Subcutaneous abdominal adipose tissue (tissue), 5 donors: Measurements from ENCODE around the gene PLS3.

Experiments used
- H3K27ac ChIP-seq: one replicate; pipeline ENCODE4 v1.7.0; 2013; ENCODE audit warnings: low read depth, mild to moderate bottlenecking, inconsistent platforms, low read length, moderate library complexity
- H3K27me3 ChIP-seq, 5 donors: one replicate each; pipeline ENCODE4 v1.7.0; 2013; ENCODE audit warnings: low read length in 5 of 5, inconsistent platforms in 1 of 5; ENCODE audit not compliant: control insufficient read depth in 5 of 5, insufficient read depth in 4 of 5
- H3K36me3 ChIP-seq, 5 donors: one replicate each; pipeline ENCODE4 v1.7.0; 2013; ENCODE audit warnings: low read length in 5 of 5; ENCODE audit not compliant: control insufficient read depth in 5 of 5, insufficient read depth in 5 of 5
- H3K4me1 ChIP-seq, 5 donors: one replicate each; pipeline ENCODE4 v1.7.0; 2013; ENCODE audit warnings: low read length in 5 of 5, mild to moderate bottlenecking in 3 of 5, moderate library complexity in 1 of 5; ENCODE audit not compliant: control insufficient read depth in 5 of 5, insufficient read depth in 5 of 5
- H3K4me3 ChIP-seq, 5 donors: one replicate each; pipeline ENCODE4 v1.7.0; 2013; ENCODE audit warnings: low read length in 5 of 5, low read depth in 1 of 5
- H3K9ac ChIP-seq, 5 donors: one replicate each; pipeline ENCODE4 v1.7.0; 2013; ENCODE audit warnings: low read length in 5 of 5, mild to moderate bottlenecking in 4 of 5, moderate library complexity in 3 of 5
- H3K9me3 ChIP-seq, 5 donors: one replicate each; pipeline ENCODE4 v1.7.0; 2013; ENCODE audit warnings: low read length in 5 of 5; ENCODE audit not compliant: control insufficient read depth in 5 of 5
- donor health status: healthy.
- donor health status: healthy.
- donor health status: healthy.
- donor health status: healthy.
- donor health status: healthy.

PLS3 gene

DNA sequence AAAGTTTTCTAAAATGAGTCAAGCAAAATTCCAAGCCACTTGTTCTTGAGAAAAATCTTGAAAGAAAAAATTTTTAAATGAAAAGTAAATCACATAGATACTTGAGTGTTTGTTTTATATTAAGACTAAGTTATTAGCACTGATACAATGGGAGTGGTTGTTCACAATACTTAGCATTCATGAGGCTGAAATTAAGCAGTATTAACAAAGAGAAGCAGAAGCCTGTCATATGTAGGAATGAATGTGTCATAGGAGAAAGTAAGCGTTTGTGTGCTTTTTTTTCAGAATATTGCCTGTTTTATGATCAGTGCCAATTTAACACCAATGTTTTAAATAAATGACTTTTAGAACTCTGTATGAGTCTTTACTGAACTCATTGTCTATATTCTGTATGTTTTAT lies 37.6 kb downstream of the PLS3 start:
- H3K36me3 ChIP-seq = peaks cover 0 to 4% (median 0%) of the 10 kb centered on the region in 5 donors
- H3K9me3 ChIP-seq = no peaks in the 10 kb centered on the region
- H3K27ac ChIP-seq = no peak overlapping the region
- H3K27me3 ChIP-seq = peaks cover 0 to 6% (median 3%) of the 10 kb centered on the region in 5 donors
- H3K4me3 ChIP-seq = no peak overlapping the region
- no peaks in the 10 kb centered on the region for H3K4me1 ChIP-seq
- H3K9ac ChIP-seq = no peak overlapping the region

DNA sequence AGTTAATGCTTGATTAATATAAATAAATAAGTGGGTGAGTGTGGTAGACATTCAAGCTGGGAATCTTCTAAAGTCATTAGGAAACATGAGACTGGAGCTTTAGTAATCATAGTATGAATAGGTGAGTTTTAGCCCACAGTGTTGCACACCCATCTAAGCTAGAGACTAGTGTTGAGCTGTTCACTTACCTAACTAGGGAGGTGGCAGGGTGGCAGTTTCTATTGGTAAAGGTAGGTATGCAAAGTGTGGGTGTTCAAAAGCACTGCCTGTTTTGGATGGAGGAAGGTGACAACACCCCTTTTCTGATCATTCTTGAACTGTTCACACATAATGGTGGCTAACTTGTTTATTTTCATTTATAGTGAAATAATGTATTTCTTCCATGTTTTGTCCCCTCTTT lies 41.3 kb downstream of the PLS3 start:
- Histone ChIP-seq H3K4me1 (no peaks in the 10 kb centered on the region), H3K36me3 (peaks cover 0 to 4% (median 0%) of the 10 kb centered on the region in 5 donors), H3K9me3 (no peaks in the 10 kb centered on the region), H3K27ac (peak overlapping the region; percentile 47), H3K27me3 (peaks cover 0 to 6% (median 0%) of the 10 kb centered on the region in 5 donors), H3K4me3 (no peak overlapping the region), H3K9ac (no peak overlapping the region)

GRCh38 chrX:115602729-115603389 lies 41.9 kb downstream of the PLS3 start:
- no peaks in the 10 kb centered on the region for H3K9me3 ChIP-seq
- H3K27ac ChIP-seq = peak overlapping the region; percentile 47

GRCh38 chrX:115603534-115604074 lies 42.6 kb downstream of the PLS3 start:
- no peaks in the 10 kb centered on the region for H3K4me1 ChIP-seq
- peaks cover 0 to 6% (median 0%) of the 10 kb centered on the region in 5 donors for H3K27me3 ChIP-seq

More at GRCh38 chrX:115602729-115603389, 41.9 kb downstream of the PLS3 start:
- H3K36me3 ChIP-seq = peaks cover 0 to 4% (median 0%) of the 10 kb centered on the region in 5 donors
- no peak overlapping the region for H3K4me3 ChIP-seq
- no peaks in the 10 kb centered on the region for H3K4me1 ChIP-seq
- no peak overlapping the region for H3K9ac ChIP-seq
- H3K27me3 ChIP-seq = peaks cover 0 to 6% (median 0%) of the 10 kb centered on the region in 5 donors

GRCh38 chrX:115606861-115607260 lies 45.9 kb downstream of the PLS3 start:
- no peak overlapping the region for H3K27ac ChIP-seq
- no peak overlapping the region for H3K4me3 ChIP-seq
- peaks cover 0 to 7% (median 2%) of the 10 kb centered on the region in 5 donors for H3K27me3 ChIP-seq
- H3K9me3 ChIP-seq = no peaks in the 10 kb centered on the region
- peaks cover 0 to 6% (median 0%) of the 10 kb centered on the region in 5 donors for H3K36me3 ChIP-seq
- H3K9ac ChIP-seq = no peak overlapping the region
- no peaks in the 10 kb centered on the region for H3K4me1 ChIP-seq

More at GRCh38 chrX:115603534-115604074, 42.6 kb downstream of the PLS3 start:
- H3K27ac ChIP-seq = peak overlapping the region; percentile 11
- no peak overlapping the region for H3K4me3 ChIP-seq
- peaks cover 0 to 4% (median 0%) of the 10 kb centered on the region in 5 donors for H3K36me3 ChIP-seq
- no peaks in the 10 kb centered on the region for H3K9me3 ChIP-seq
- no peak overlapping the region for H3K9ac ChIP-seq

GRCh38 chrX:115609621-115610020 lies 48.6 kb downstream of the PLS3 start:
- no peaks in the 10 kb centered on the region for H3K9me3 ChIP-seq
- peaks cover 0 to 10% (median 3%) of the 10 kb centered on the region in 5 donors for H3K4me1 ChIP-seq
- H3K27ac ChIP-seq = peak overlapping the region; percentile 8

GRCh38 chrX:115616943-115617563 lies 56.1 kb downstream of the PLS3 start:
- Histone ChIP-seq H3K9ac (no peak overlapping the region), H3K27ac (peak overlapping the region; percentile 63), H3K27me3 (peaks cover 0 to 8% (median 0%) of the 10 kb centered on the region in 5 donors), H3K9me3 (no peaks in the 10 kb centered on the region), H3K36me3 (no peaks in the 10 kb centered on the region), H3K4me1 (peaks cover 0 to 35% (median 11%) of the 10 kb centered on the region in 5 donors), H3K4me3 (peak overlapping the region in 1 of 5 donors; percentile 13)

More at GRCh38 chrX:115609621-115610020, 48.6 kb downstream of the PLS3 start:
- Histone ChIP-seq H3K9ac (no peak overlapping the region), H3K36me3 (peaks cover 0 to 6% (median 0%) of the 10 kb centered on the region in 5 donors), H3K4me3 (no peak overlapping the region), H3K27me3 (peaks cover 0 to 10% (median 2%) of the 10 kb centered on the region in 5 donors)

DNA sequence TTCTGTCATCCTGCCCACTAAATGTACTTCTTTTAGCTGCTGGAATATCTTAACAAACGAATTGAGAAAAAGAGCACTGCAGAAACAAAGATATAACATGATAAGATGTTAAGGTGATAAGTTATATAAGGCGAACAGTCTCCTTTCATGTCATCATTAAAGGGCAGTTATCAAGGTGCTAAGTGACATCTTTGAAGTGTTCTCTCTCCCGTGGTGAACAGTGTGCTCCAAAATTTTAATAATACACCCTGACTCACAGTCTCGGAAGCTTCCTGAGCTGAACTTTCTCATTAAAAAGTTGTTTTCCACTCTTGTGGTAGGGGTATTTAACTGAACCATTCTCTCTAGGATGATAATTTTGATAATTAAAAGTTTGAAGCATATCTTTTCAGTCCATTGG lies 61.6 kb downstream of the PLS3 start:
- H3K4me1 ChIP-seq = peaks cover 0 to 6% (median 5%) of the 10 kb centered on the region in 5 donors
- no peaks in the 10 kb centered on the region for H3K9me3 ChIP-seq
- peaks cover 0 to 3% (median 0%) of the 10 kb centered on the region in 5 donors for H3K27me3 ChIP-seq
- no peak overlapping the region for H3K4me3 ChIP-seq
- no peak overlapping the region for H3K9ac ChIP-seq
- H3K27ac ChIP-seq = no peak overlapping the region
- no peaks in the 10 kb centered on the region for H3K36me3 ChIP-seq

DNA sequence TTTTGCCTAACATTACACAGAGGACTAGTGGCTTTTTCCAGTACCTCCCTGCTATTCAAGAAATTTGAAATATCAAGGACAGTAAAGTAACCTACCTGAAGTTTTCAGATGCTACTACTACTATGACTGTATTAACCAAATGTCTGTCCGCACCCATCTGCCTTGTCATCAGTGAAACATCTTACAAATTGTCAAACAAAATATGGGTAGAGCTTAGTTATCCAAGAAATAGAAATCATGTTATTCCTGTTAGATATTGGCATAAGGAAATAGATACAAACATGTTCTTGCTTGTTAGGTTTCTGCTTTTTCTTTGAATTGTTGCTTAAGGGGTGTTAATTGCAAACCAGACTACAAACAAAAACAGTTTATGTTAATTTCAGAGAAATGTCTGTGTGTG lies 63.9 kb downstream of the PLS3 start:
- Histone ChIP-seq H3K9ac (no peak overlapping the region), H3K27ac (peak overlapping the region; percentile 81), H3K4me3 (no peak overlapping the region), H3K4me1 (peaks cover 0 to 6% (median 5%) of the 10 kb centered on the region in 5 donors), H3K36me3 (no peaks in the 10 kb centered on the region), H3K27me3 (peaks cover 0 to 3% (median 0%) of the 10 kb centered on the region in 5 donors), H3K9me3 (no peaks in the 10 kb centered on the region)
